ENCODE results near the gene DDX42. TPM values are rescaled to one million over a fixed set of nuclear protein-coding genes. Genes with fewer than 3 reads are reported as not detected.

Gene DDX42
- total and polyA plus RNA-seq, 3 experiments from 2014 or later = 16.9 to 122 (median 103) TPM

DNA sequence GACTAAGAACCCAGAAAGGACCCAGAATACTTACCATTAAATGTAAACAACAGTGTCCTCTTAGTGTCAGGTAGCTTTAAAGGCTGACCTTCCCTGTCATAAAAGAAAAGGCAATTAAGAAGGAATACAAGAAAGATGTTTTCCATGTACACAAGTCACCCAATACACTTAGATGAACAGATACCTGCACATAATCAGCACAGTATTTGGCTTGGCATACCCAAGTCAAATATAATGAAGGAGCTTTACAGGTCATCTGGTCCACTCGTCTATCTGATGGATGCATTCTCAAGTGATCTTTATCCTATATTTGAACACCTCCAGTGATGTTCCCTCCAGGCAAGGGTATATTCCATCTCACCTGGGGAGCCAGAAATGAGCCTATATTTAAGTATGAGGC lies 21.3 kb upstream of the DDX42 start:
- H3K27me3 ChIP-seq (ENCODE audit: insufficient read depth, low read length, poor library complexity, severe bottlenecking) = no peaks in the 10 kb centered on the region
- H3K4me1 Mint-ChIP-seq = peaks cover 8 to 15% (median 10%) of the 10 kb centered on the region in 3 donors
- no peaks in the 10 kb centered on the region for H3K27me3 Mint-ChIP-seq
- no peak overlapping the region for H3K4me3 Mint-ChIP-seq
- H3K9me3 Mint-ChIP-seq = no peaks in the 10 kb centered on the region
- CTCF ChIA-PET = no interaction called here
- peaks cover 42% of the 10 kb centered on the region for H3K36me3 ChIP-seq (ENCODE audit: insufficient read depth, low read length)
- no peak for DNase-seq
- no peak overlapping the region for H3K27ac ChIP-seq (ENCODE audit: low read depth, low read length)
- no peaks in the 10 kb centered on the region for H3K9me3 ChIP-seq (ENCODE audit: low read length)
- H3K4me1 ChIP-seq (ENCODE audit: insufficient read depth, low read length) = peaks cover 9% of the 10 kb centered on the region
- POLR2A ChIA-PET = interaction anchor here (1.2 kb wide), 1 partner anchor 21 kb away, joined by 3 read pairs; the partner anchor contains the start of gene CCDC47
- H3K27ac Mint-ChIP-seq = peak overlapping the region in 1 of 8 donors; percentile 2
- no peak overlapping the region for H3K4me3 ChIP-seq (ENCODE audit: low read length)
- H3K36me3 Mint-ChIP-seq = peaks cover 0 to 72% (median 12%) of the 10 kb centered on the region in 3 donors

DNA sequence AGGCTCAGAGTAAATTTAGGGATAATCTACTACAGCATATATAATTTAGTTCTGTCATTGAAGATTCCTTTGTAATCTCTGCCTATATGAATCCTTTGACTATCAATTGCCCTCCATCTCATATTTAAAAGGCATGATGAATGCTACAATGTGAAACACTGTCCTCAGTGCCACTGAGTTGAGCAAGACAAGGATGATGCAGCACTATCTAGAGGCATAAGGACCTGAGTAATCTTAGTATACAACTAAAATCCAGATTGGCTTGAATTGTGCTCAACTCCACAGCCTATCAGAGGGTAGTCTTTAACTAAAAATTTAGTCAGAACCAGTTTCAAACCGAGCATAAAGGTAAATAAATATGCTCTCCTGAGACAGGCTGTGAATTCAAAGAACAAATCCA lies 20.8 kb upstream of the DDX42 start:
- peaks cover 8 to 15% (median 10%) of the 10 kb centered on the region in 3 donors for H3K4me1 Mint-ChIP-seq
- H3K36me3 ChIP-seq (ENCODE audit: insufficient read depth, low read length) = peaks cover 47% of the 10 kb centered on the region
- H3K36me3 Mint-ChIP-seq = peaks cover 0 to 75% (median 12%) of the 10 kb centered on the region in 3 donors
- peaks cover 9% of the 10 kb centered on the region for H3K4me1 ChIP-seq (ENCODE audit: insufficient read depth, low read length)
- H3K9me3 ChIP-seq (ENCODE audit: low read length) = no peaks in the 10 kb centered on the region
- DNase-seq = no peak
- H3K4me3 Mint-ChIP-seq = no peak overlapping the region
- no peak overlapping the region for H3K27ac ChIP-seq (ENCODE audit: low read depth, low read length)
- H3K4me3 ChIP-seq (ENCODE audit: low read length) = no peak overlapping the region
- H3K27ac Mint-ChIP-seq = peak overlapping the region in 1 of 8 donors; percentile 2
- no peaks in the 10 kb centered on the region for H3K27me3 Mint-ChIP-seq
- H3K9me3 Mint-ChIP-seq = no peaks in the 10 kb centered on the region
- POLR2A ChIA-PET = interaction anchor here (1.2 kb wide), 1 partner anchor 20 kb away, joined by 3 read pairs; the partner anchor contains the start of gene CCDC47
- H3K27me3 ChIP-seq (ENCODE audit: insufficient read depth, low read length, poor library complexity, severe bottlenecking) = no peaks in the 10 kb centered on the region
- CTCF ChIA-PET = no interaction called here

DNA sequence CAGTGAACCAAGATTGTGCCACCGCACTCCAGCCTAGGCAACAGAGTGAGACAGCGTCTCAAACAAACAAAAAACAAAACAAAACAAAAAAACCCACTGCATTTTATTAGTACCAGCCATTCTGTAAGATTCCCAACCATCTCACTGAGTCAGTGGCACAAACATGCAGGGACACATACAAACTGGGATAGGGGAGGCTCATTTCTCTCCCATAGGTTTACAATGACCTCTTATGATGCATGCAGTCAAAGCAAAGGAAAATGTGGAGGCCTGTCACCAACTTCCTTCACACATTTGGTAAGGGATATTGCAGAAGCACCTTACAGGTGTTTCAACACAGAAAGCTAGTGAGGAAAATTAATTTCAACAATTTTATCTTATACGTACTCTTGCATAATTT lies 19.9 kb upstream of the DDX42 start:
- H3K9me3 ChIP-seq (ENCODE audit: low read length) = no peaks in the 10 kb centered on the region
- Mint-ChIP-seq H3K36me3 (peaks cover 0 to 76% (median 12%) of the 10 kb centered on the region in 3 donors), H3K4me3 (no peak overlapping the region), H3K9me3 (no peaks in the 10 kb centered on the region), H3K4me1 (peaks cover 8 to 15% (median 10%) of the 10 kb centered on the region in 3 donors), H3K27me3 (no peaks in the 10 kb centered on the region), H3K27ac (no peak overlapping the region)
- H3K27me3 ChIP-seq (ENCODE audit: insufficient read depth, low read length, poor library complexity, severe bottlenecking) = no peaks in the 10 kb centered on the region
- POLR2A ChIA-PET = no interaction called here
- peaks cover 9% of the 10 kb centered on the region for H3K4me1 ChIP-seq (ENCODE audit: insufficient read depth, low read length)
- H3K36me3 ChIP-seq (ENCODE audit: insufficient read depth, low read length) = peaks cover 47% of the 10 kb centered on the region
- CTCF ChIA-PET = no interaction called here
- no peak for DNase-seq
- no peak overlapping the region for H3K4me3 ChIP-seq (ENCODE audit: low read length)
- H3K27ac ChIP-seq (ENCODE audit: low read depth, low read length) = no peak overlapping the region

DNA sequence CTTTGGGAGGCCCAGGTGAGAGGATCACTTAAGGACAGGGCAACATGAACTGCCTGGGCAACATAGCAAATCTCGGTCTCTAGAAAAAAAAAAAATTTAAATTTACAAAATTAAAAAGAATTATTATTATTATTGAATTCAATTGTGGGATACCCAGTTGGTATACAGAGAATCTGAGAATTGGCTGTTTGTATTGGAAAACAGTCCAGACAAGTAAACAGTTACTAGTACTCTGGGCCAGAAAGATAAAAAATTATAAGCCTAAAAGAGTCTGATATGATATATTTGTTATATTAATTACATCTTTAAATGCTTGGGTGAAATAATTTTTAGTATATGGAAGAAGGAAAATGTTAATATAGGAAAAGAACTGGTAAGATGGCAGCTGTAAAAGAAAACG lies 15.5 kb upstream of the DDX42 start:
- no peak overlapping the region for H3K4me3 ChIP-seq (ENCODE audit: low read length)
- H3K9me3 ChIP-seq (ENCODE audit: low read length) = no peaks in the 10 kb centered on the region
- CTCF ChIA-PET = no interaction called here
- Mint-ChIP-seq H3K4me3 (no peak overlapping the region), H3K9me3 (no peaks in the 10 kb centered on the region), H3K27me3 (no peaks in the 10 kb centered on the region), H3K27ac (peak overlapping the region in 1 of 8 donors; percentile 56), H3K4me1 (peaks cover 0 to 8% (median 0%) of the 10 kb centered on the region in 3 donors), H3K36me3 (peaks cover 0 to 84% (median 8%) of the 10 kb centered on the region in 3 donors)
- no peaks in the 10 kb centered on the region for H3K27me3 ChIP-seq (ENCODE audit: insufficient read depth, low read length, poor library complexity, severe bottlenecking)
- POLR2A ChIA-PET = no interaction called here
- no peaks in the 10 kb centered on the region for H3K4me1 ChIP-seq (ENCODE audit: insufficient read depth, low read length)
- DNase-seq = no peak
- no peak overlapping the region for H3K27ac ChIP-seq (ENCODE audit: low read depth, low read length)
- H3K36me3 ChIP-seq (ENCODE audit: insufficient read depth, low read length) = peaks cover 45% of the 10 kb centered on the region

DNA sequence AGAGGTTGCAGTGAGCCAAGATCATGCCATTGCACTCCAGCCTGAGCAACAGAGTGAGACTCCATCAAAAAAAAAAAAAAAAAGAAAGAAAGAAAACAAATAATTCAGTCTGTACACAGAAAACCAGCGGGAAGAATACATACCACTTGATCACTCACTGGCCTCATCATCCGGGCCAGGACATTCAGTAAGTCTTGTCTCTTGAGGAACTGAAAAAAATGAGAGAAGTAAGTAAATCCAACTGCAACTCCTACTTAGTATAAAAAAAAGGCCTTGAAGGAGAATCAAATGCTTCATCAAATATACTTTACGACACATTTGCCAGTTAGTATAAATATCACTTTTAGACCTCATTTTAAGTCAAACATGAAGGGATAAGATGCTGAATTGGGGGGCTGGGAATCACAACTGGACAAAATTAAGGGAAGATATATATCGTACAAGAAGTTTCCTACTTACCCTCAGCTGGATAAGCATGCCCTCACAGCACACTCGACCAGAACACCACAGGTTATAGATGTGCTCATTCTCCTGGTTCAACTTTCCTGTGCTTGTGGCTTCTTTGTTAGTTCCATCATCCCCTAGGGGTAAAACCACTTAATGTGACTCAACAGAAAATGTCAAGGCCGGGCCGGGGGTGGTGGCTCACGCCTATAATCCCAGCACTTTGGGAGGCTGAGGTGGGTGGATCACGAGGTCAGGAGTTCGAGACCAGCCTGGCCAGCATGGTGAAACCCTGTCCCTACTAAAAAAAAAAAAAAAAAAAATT lies 13.0 kb upstream of the DDX42 start:
- Histone ChIP-seq H3K27me3 (ENCODE audit: insufficient read depth, low read length, poor library complexity, severe bottlenecking) (no peaks in the 10 kb centered on the region), H3K36me3 (ENCODE audit: insufficient read depth, low read length) (peaks cover 41% of the 10 kb centered on the region), H3K9me3 (ENCODE audit: low read length) (no peaks in the 10 kb centered on the region), H3K27ac (ENCODE audit: low read depth, low read length) (no peak overlapping the region), H3K4me3 (ENCODE audit: low read length) (no peak overlapping the region), H3K4me1 (ENCODE audit: insufficient read depth, low read length) (peaks cover 4% of the 10 kb centered on the region)
- Mint-ChIP-seq H3K9me3 (no peaks in the 10 kb centered on the region), H3K36me3 (peaks cover 4 to 83% (median 16%) of the 10 kb centered on the region in 3 donors), H3K27me3 (no peaks in the 10 kb centered on the region), H3K4me1 (peaks cover 4 to 16% (median 9%) of the 10 kb centered on the region in 3 donors), H3K4me3 (no peak overlapping the region), H3K27ac (peak overlapping the region in 2 of 8 donors; percentile 79 to 81)
- no peak for DNase-seq
- ChIA-PET POLR2A (interaction anchor here (0.7 to 1.5 kb wide), 2 partner anchors 19 to 745 kb away, joined by 4 to 5 read pairs; partner anchors contain the start of gene DDX5), CTCF (interaction anchor here (1.4 kb wide), 1 partner anchor 51 kb away, joined by 5 read pairs; no protein-coding TSS in a partner anchor)

DNA sequence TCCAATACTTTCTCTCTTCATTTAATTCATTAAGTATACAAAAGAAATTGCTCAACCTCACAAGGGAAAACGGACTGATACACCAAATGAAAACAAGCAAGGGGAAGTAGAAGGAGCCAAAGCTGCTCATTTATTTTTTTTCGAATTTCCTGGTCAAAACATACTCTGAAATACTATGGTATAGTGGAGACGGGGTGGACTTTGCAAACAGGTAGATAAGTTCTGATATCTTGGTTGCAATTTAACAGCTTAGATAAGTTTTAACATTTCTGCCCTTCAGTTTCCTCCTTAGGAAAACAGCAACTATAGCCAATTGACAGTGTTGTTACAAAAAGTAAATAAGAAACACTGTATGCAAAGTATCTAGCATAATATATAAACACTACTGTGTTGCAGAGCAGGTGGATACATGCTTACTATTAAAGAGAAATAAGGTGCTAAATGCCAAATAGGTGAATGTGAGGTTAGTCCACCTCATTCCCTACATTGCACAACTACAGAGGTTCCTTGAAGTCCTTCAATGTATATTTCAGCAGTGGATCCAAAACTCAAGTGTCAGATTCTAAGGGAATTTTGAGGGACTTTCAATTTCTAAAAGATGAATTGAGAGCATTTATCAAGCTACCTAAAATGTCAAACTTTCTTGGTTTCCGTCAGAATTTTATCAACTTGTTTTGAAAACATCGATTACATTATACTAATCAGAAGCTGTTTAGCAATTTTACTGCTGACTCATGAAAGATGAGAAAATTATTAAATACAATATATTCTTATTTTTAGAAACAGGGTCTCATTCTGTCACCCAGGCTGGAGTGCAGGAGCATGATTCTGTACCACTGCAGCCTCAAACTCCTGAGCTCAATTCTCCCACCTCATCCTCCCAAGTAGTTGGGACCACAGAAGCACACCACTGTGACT lies 11.6 kb upstream of the DDX42 start:
- no peak for DNase-seq
- peaks cover 14 to 30% (median 23%) of the 10 kb centered on the region in 3 donors for H3K4me1 Mint-ChIP-seq
- ChIA-PET POLR2A (interaction anchor here (0.5 to 1.5 kb wide), 3 partner anchors 20 to 632 kb away, joined by 3 to 4 read pairs (median 4); no protein-coding TSS in a partner anchor), CTCF (interaction anchor here (1.0 to 1.4 kb wide), 3 partner anchors 11 to 52 kb away, joined by 3 to 5 read pairs (median 4); partner anchors contain the start of genes CCDC47 and DDX42)
- Histone ChIP-seq H3K9me3 (ENCODE audit: low read length) (no peaks in the 10 kb centered on the region), H3K27ac (ENCODE audit: low read depth, low read length) (no peak overlapping the region), H3K4me1 (ENCODE audit: insufficient read depth, low read length) (peaks cover 5% of the 10 kb centered on the region), H3K4me3 (ENCODE audit: low read length) (no peak overlapping the region), H3K36me3 (ENCODE audit: insufficient read depth, low read length) (peaks cover 32% of the 10 kb centered on the region), H3K27me3 (ENCODE audit: insufficient read depth, low read length, poor library complexity, severe bottlenecking) (no peaks in the 10 kb centered on the region)
- H3K9me3 Mint-ChIP-seq = no peaks in the 10 kb centered on the region
- H3K27ac Mint-ChIP-seq = peak overlapping the region in 1 of 8 donors; percentile 1
- H3K27me3 Mint-ChIP-seq = no peaks in the 10 kb centered on the region
- peaks cover 4 to 83% (median 15%) of the 10 kb centered on the region in 3 donors for H3K36me3 Mint-ChIP-seq
- no peak overlapping the region for H3K4me3 Mint-ChIP-seq

DNA sequence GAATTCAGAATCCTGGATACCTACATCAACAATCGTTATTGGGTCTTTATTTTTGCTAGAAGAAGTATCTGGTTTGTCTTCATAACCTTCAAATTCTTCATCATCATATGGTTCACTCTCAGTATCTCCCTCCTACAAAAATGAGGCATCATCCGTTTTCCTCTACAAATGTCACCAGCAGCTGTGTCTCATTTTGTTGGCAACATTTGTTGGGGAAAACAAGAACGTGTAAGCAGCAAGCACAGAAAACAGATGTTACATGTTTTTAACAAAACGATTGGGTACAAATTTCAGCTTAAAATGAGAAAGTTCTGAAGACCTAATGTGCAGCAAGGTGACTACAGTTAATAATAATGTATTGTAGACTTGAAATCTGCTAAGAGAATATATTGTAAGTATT lies 9.3 kb upstream of the DDX42 start:
- Histone ChIP-seq H3K4me1 (ENCODE audit: insufficient read depth, low read length) (peaks cover 5% of the 10 kb centered on the region), H3K27me3 (ENCODE audit: insufficient read depth, low read length, poor library complexity, severe bottlenecking) (no peaks in the 10 kb centered on the region), H3K4me3 (ENCODE audit: low read length) (no peak overlapping the region), H3K27ac (ENCODE audit: low read depth, low read length) (no peak overlapping the region), H3K36me3 (ENCODE audit: insufficient read depth, low read length) (peaks cover 26% of the 10 kb centered on the region), H3K9me3 (ENCODE audit: low read length) (no peaks in the 10 kb centered on the region)
- H3K36me3 Mint-ChIP-seq = peaks cover 4 to 81% (median 17%) of the 10 kb centered on the region in 3 donors
- no peak for DNase-seq
- H3K4me1 Mint-ChIP-seq = peaks cover 25 to 49% (median 33%) of the 10 kb centered on the region in 3 donors
- peak overlapping the region in 1 of 8 donors; percentile 1 for H3K27ac Mint-ChIP-seq
- H3K4me3 Mint-ChIP-seq = no peak overlapping the region
- H3K9me3 Mint-ChIP-seq = no peaks in the 10 kb centered on the region
- ChIA-PET CTCF (interaction anchor here (1.6 to 1.7 kb wide), 2 partner anchors 9 to 30 kb away, joined by 3 to 4 read pairs; no protein-coding TSS in a partner anchor), POLR2A (interaction anchor here (1.1 to 1.3 kb wide), 2 partner anchors 24 to 63 kb away, joined by 3 to 6 read pairs; no protein-coding TSS in a partner anchor)
- no peaks in the 10 kb centered on the region for H3K27me3 Mint-ChIP-seq
